K562 (cell line): ENCODE data around the gene PRMT5. TPM values are rescaled to one million over a fixed set of nuclear protein-coding genes. Genes with fewer than 3 reads are reported as not detected.

ENCODE experiments used
- BRF1 ChIP-seq: IDR thresholded peaks from 3 replicates; pipeline ENCODE4 v1.6.1; 2011; ENCODE audit warnings: borderline replicate concordance, mild to moderate bottlenecking; ENCODE audit not compliant: insufficient read length; ENCODE audit errors: extremely low read depth
- CREB5 ChIP-seq: fragments of 250-450 bp; sonication (Bioruptor Pico); IDR thresholded peaks from 2 replicates; pipeline ENCODE4 v1.5.0; 2020; ENCODE audit warnings: mild to moderate bottlenecking
- DEAF1 ChIP-seq: fragments of 450-650 bp; formaldehyde crosslinking; IDR thresholded peaks from 2 replicates; pipeline ENCODE4 v1.4.0; 2020; ENCODE audit warnings: mild to moderate bottlenecking, moderate library complexity
- E2F1 ChIP-seq: sonication (generic); formaldehyde crosslinking; IDR thresholded peaks from 2 replicates; pipeline ENCODE4 v1.8.1; 2023; ENCODE audit warnings: mild to moderate bottlenecking, missing genetic modification reagents, moderate library complexity
- E2F6 ChIP-seq, 2 experiments: IDR thresholded peaks; 2 replicates each; pipeline ENCODE4 v1.6.1; 2011; ENCODE audit warnings: borderline replicate concordance in 1 of 2, control low read depth in 1 of 2, low read depth in 1 of 2, low read length in 1 of 2, mild to moderate bottlenecking in 1 of 2, mixed read lengths in 1 of 2, moderate library complexity in 1 of 2; ENCODE audit not compliant: insufficient read depth in 1 of 2, insufficient read length in 1 of 2, poor library complexity in 1 of 2, severe bottlenecking in 1 of 2; ENCODE audit errors: extremely low read depth in 1 of 2
- EWSR1 ChIP-seq: fragments of 450-650 bp; IDR thresholded peaks from 2 replicates; pipeline ENCODE4 v1.6.1; 2018; ENCODE audit warnings: borderline replicate concordance, mild to moderate bottlenecking, low read depth, moderate library complexity; ENCODE audit not compliant: partially characterized antibody
- FOXA1 ChIP-seq: fragments of 450-650 bp; IDR thresholded peaks from 2 replicates; pipeline ENCODE4 v1.6.1; 2016; ENCODE audit warnings: mild to moderate bottlenecking, borderline replicate concordance
- HDAC3 ChIP-seq: fragments of 450-650 bp; IDR thresholded peaks from 2 replicates; pipeline ENCODE4 v1.6.1; 2018; ENCODE audit warnings: borderline replicate concordance, mild to moderate bottlenecking, moderate library complexity; ENCODE audit not compliant: partially characterized antibody
- HEY1 ChIP-seq: fragments of 250-450 bp; sonication (Bioruptor Pico); IDR thresholded peaks from 2 replicates; pipeline ENCODE4 v1.5.0; 2020; ENCODE audit warnings: mild to moderate bottlenecking, moderate library complexity, borderline replicate concordance
- IRF1 ChIP-seq: sonication (generic); formaldehyde crosslinking; IDR thresholded peaks from 2 replicates; pipeline ENCODE4 v1.8.0; 2022; ENCODE audit warnings: missing genetic modification reagents, mild to moderate bottlenecking, borderline replicate concordance
- IRF9 ChIP-seq: fragments of 450-650 bp; IDR thresholded peaks from 2 replicates; pipeline ENCODE4 v1.6.1; 2016; ENCODE audit warnings: missing biosample characterization, missing genetic modification characterization
- L3MBTL2 ChIP-seq: fragments of 450-650 bp; IDR thresholded peaks from 2 replicates; pipeline ENCODE4 v1.6.1; 2016; ENCODE audit warnings: mild to moderate bottlenecking, moderate library complexity
- MXD1 ChIP-seq: fragments of 250-450 bp; sonication (Bioruptor Pico); IDR thresholded peaks from 2 replicates; pipeline ENCODE4 v1.8.0; 2021; ENCODE audit warnings: borderline replicate concordance, mild to moderate bottlenecking, moderate library complexity; ENCODE audit not compliant: poor library complexity, severe bottlenecking
- NCOA1 ChIP-seq: fragments of 450-650 bp; IDR thresholded peaks from 2 replicates; pipeline ENCODE4 v1.6.1; 2016; ENCODE audit warnings: low read depth
- SRSF1 ChIP-seq: fragments of 200-400 bp; formaldehyde crosslinking; IDR thresholded peaks from 2 replicates; pipeline ENCODE4 v1.6.1; 2017; ENCODE audit warnings: mild to moderate bottlenecking, low read depth, low read length, moderate library complexity
- XRCC4 ChIP-seq: IDR thresholded peaks from one replicate; pipeline ENCODE4 v1.6.1; 2011; ENCODE audit not compliant: insufficient read depth, insufficient read length; ENCODE audit errors: extremely low read depth
- ZNF507 ChIP-seq: conservative IDR thresholded peaks from 2 replicates; pipeline ENCODE4 v1.6.1; 2017; ENCODE audit warnings: missing genetic modification characterization, missing compliant biosample characterization
- ZNF780A ChIP-seq: fragments of 250-450 bp; sonication (Bioruptor Pico); IDR thresholded peaks from 2 replicates; pipeline ENCODE4 v1.5.0; 2021; ENCODE audit warnings: mild to moderate bottlenecking
- polyA plus RNA-seq, 8 experiments: library from polyadenylated mRNA; depleted of rRNA in 4 of 8; stranded (reverse) in 5 of 8; unstranded in 3 of 8; fragments of >200 nt; fragmentation: Nextera tagmentation in 2 of 8; fragmentation: Illumina TruSeq in 1 of 8; extraction: Ambion mirVana in 2 of 8; extraction: Trizol in 1 of 8; gene quantifications; 2 replicates each; pipeline versions ENCODE4 v1.2.1 to v1.2.3, GENCODE V29; 2011 to 2014; ENCODE audit warnings: inconsistent platforms in 1 of 8, missing spikeins in 1 of 8
- total RNA-seq, 7 experiments: library from RNA; depleted of rRNA in 6 of 7; stranded (reverse); fragments of >200 nt in 6 of 7; fragmentation: Illumina TruSeq in 2 of 7; extraction: Trizol in 2 of 7; gene quantifications; 2 replicates each; pipeline versions ENCODE4 v1.2.1 to v1.2.3, GENCODE V29; 2011 to 2021; ENCODE audit warnings: low replicate concordance in 1 of 7

The PRMT5 gene
- total and polyA plus RNA-seq, 9 of the 15 experiments (the other 6 are each of a cell fraction or from before 2014, with no cell fraction given): 114 to 552 (median 222) TPM

GRCh38 chr14:22918804-22919600 lies 10.2 kb downstream of the PRMT5 start, which contains the start of gene RBM23 (continued):
- no peak for TF ChIP-seq DEAF1 (CRISPR knock-in tag)
- TF ChIP-seq E2F1 (CRISPR knock-in tag): no peak
- peak; percentile 99 for TF ChIP-seq NCOA1
- TF ChIP-seq MXD1 (CRISPR knock-in tag): no peak
- no peak for TF ChIP-seq IRF1 (CRISPR knock-in tag)
- TF ChIP-seq ZNF780A (CRISPR knock-in tag): no peak
- TF ChIP-seq HEY1: no peak
- no peak for TF ChIP-seq BRF1
- TF ChIP-seq SRSF1: no peak
- no peak for TF ChIP-seq HDAC3
- TF ChIP-seq EWSR1: no peak
- no peak for TF ChIP-seq E2F6 (IDR thresholded peaks at IDR 0.05; ENCODE audit: borderline replicate concordance in 1 of 2, extremely low read depth in 1 of 2, insufficient read depth in 1 of 2, insufficient read length in 1 of 2, low read depth in 1 of 2, low read length in 1 of 2, poor library complexity in 1 of 2, severe bottlenecking in 1 of 2)
- no peak for TF ChIP-seq IRF9
- no peak for TF ChIP-seq ZNF507 (tag)
- TF ChIP-seq L3MBTL2: peak; percentile 35; the same call in 1 of the 2 replicates
- TF ChIP-seq XRCC4: no peak
- no peak for TF ChIP-seq FOXA1
- no peak for TF ChIP-seq CREB5
